Measurements from ENCODE around the gene CAMSAP1.

The CAMSAP1 gene

DNA sequence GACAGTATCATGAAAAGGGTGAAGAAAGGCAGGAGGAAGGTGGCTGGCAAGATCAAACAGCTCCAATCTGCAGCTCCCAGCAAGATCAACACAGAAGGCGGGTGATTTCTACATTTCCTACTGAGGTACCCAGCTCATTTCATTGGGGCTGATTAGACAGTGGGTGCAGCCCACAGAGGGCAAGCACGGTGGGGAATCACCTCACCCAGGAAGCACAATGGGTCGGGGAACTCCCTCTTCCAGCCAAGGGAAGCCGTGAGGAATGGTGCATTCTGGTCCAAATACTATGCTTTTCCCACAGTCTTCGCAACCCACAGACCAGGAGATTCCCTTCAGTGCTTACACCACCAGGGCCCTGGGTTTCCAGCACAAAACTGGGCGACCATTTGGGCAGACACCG, 66.8 kb downstream of the CAMSAP1 start:
- DNase-seq (ENCODE audit: low read depth in 3 of 3), result no peak

DNA sequence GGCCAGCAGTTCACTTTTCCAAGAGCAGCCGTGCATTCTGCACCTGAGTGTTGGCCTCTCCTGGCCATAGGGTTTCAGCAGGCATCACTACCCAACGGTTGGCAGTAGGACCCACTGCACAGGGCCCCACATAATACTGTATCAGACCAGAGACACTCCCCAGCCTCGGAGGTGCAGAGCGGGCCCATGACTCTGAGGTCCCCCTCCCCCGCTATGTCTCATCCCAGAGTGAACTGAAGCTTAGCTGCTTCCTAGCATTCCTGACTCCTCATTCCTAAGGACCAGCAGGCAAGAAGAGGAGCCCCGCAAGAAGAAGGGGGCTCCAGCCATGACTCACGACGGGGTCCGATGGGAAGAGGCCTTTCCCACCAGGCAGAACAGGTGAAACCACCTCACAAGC, 67.2 kb downstream of the CAMSAP1 start:
- no peak for DNase-seq (ENCODE audit: low read depth in 3 of 3)

DNA sequence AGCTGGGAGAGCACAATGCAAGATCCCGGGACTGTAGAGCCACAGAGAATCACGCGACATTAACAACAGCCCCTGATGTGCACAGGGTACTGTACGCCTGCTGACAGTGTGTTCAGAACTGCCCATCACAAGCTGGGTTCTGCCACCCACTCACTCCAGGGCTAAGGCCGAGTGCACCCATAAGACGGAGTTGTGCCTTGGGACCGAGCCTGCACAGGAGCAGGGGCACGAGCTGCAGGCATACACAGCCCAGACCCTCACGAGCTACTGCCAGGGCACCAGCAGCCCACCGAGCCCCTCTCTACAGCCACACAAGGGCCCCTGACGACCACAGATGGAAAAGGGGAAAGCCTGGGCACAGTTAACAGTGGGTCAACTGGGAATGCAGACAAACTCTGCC, 67.8 kb downstream of the CAMSAP1 start:
- no peak for DNase-seq (ENCODE audit: low read depth in 3 of 3)

DNA sequence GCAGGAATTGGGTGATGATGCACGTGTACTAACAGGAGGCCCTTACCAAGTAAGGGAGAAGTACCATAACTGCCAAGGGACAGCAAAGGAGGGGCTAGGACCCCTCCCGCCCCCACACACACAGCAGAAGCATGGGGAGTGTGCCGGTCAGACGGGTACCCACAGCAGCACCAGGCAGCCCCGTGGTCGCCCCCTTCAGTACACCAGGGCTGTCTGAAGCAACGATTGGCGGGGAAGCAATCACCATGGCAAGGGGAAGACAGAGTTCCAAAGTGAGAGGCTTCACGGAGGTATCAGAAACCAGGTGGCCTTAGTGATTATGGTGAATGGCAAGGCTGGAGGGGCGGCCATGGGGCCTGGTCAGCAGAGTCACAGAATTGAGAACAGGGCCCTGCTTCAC, 72.2 kb downstream of the CAMSAP1 start:
- no peak for DNase-seq (ENCODE audit: low read depth in 3 of 3)

DNA sequence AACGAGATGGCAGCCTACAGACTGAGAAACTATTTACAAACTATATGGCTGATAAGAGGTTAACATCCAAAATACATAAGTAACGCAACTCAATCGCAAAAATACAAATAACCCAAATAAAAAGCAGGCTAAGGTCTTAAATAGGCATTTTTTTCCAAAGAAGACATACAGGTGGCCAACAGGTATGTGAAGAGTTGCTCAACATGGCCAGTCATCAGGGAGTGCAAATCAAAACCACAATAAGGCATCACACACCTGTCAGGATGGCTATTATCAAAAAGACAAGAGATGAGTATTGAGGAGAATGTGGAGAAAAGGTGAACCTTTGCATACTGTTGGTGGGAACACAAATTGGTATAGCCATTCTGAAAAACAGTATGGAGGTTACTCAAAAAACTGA, 73.5 kb downstream of the CAMSAP1 start:
- no peak for DNase-seq (ENCODE audit: low read depth in 3 of 3)

DNA sequence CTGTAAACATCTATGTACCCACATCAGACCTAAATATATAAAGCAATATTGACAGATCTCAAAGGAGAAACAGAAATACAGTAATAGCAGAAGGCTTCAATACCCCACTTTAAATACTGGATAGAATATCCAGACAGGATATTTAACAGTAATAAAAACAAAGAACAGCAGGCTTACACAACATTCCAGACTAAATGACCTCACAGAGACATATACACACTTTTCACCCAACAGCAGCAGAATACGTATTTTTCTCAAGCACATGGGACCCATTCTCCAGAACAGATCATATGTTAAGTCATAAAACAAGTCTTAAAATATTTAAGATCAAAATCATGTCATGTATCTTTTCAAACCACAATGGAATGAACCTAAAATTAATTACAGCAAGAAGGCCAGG, 76.8 kb downstream of the CAMSAP1 start:
- DNase-seq (ENCODE audit: low read depth in 3 of 3), result no peak

DNA sequence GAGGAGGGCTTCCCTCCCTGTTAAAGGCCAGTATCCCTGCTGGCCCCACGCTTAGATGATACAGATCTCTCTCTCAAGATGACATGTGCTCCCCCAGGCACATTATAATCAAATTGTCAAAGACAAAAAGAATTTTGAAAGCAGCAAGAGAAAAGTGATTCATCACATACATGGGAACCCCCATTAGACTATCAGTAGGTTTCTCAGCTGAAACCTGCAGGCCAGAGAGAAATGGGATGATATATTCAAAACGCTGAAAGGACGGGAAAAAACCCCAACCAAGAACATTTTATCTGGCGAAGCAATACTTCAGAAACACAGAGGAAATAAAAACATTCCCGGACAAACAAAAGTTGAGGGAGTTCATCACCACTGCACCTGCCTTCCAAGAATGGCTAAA, 78.7 kb downstream of the CAMSAP1 start:
- DNase-seq (ENCODE audit: low read depth in 3 of 3), result no peak

DNA sequence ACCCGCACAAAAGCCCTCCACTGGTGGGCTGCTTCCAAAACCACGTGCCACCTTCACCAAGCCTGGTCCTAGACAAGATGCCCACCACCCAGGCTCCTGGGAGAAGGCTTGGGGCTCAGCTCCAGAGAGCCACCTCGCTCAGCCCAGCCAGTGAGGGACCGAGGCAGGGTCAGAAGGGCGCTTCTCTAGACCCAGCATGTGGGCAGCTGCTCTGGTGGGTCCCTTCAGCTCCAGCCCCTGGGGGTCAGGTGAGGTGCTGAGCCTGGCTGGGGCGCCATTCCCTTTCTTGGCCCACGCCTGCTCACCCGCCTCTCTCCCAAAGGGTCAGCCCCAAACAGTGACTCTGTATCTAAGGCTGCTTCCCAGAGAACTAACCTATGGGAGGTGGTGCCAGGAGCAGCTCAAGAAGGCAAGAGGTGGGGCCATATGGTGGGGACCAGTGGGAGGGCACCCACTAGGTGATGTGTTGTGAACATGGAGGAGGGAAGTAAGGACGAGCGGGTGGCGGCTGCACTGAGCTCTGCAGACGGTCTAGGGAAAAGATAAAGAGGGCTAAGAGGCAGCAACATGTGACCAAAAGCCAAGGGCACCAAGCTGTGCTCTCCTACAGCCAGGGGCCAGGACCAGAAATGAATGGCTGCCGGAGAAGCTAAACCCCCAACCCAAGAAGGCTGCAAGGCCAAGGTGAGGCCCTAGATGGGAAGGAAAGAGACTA, 79.3 kb downstream of the CAMSAP1 start:
- no peak for DNase-seq (ENCODE audit: low read depth in 3 of 3)

DNA sequence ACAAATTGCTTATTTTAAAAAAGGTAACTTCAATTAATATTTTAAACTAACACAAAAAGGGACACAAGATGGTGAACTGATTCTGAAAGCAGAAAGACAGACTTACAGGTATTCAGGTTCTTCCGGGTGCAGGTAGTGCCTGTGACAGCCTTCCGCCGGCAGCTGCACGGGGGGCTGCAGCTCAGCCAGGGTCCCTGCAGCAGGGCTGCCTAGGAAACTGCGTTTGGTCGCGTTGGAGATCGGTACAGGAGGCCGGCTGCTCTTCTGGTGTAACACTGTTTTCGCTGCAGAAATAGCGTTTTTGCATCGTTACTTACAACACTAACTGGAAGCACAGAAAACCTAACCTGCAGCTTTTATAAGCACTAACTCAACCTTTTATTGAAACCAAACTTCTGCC, 80.0 kb downstream of the CAMSAP1 start:
- DNase-seq (ENCODE audit: low read depth in 3 of 3), result no peak

DNA sequence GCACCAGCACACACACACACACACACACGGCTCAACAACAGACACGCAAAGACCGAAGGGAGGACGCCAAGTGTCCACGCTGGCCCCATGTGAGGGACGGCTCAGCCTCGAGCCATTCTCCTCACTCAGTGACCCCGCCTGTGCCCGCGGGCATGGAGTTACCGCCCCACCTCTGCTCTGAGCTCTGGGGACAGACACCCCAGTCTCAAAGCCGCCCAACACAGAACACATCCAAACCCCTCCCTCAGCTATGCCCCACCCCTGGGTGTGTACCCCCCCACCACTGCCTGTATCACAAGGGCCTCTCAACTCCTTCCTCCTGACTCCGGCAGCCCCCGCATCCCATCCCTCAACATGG, 81.2 kb downstream of the CAMSAP1 start:
- no peak for DNase-seq (ENCODE audit: low read depth in 3 of 3)

DNA sequence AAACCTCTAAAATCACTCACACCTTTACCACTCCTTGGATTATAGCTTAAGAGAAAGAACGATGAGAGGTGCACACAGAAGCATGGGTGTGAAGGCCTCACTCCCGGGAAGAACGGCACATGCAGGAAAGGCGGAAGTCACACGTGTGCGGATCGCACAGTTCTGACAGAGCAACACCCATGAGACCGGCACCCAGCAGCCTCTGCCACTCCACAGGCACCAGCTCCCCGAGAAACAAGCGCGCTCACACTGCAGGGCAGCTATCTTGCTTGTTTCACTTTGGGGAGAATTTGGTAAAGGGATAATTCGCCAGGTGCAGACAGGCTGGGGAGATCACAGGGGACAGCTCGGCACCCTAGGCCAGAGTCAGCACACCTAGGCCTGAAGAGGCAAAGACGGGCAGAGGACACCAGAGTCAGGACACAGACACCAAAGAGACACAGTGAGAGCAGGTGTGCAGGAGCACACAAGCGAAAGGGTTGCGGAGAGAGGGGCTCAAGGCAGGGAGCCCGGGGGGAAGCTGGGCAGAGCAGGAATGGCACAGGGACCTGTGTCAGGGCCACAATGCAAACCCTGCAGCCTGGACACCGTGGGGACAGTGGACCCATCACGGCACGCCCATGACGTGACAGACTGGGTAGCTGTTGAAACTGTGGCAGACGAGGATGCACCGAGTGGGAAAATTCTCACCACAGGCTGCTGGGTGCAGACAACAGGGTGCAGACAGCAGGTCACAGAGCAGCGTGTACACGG, 81.7 kb downstream of the CAMSAP1 start:
- DNase-seq (ENCODE audit: low read depth in 3 of 3), result no peak

DNA sequence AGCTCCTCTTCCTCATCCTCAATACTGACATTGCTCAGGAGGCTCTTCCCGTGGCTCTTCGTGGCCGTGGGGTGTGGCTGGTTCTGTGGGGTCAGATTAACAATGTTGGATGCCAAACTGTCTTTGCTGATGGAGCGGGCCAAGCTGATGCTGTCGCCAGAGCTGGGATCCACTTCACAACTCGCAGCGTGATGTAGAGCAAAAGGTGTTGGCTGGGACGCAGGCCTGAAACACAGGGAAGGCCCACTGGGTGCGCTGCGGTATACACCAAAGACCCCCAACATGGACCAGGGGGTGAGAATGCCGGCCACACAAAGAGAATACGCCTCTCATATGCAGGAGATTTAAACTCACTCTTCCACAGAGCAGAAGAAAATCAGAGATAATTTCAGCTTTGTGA, 84.3 kb downstream of the CAMSAP1 start:
- no peak for DNase-seq (ENCODE audit: low read depth in 3 of 3)

DNA sequence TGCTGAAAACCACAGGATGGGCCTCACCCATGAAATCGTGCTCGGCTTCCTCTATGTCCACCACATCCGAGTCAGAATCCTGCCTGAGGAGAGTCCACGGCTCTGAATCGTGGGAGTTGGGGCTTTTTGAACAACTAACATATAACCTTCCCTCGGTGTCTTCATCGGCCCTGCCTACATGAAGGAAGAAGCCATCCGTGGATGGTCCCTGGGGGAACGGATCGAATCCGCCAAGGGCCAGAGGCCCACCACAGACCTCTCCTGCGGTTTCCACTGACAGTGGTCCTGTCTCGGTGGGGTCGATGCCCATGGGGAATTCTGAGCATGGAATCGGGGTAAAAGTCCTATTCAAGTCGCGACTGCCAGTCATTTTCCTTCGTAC, 85.0 kb downstream of the CAMSAP1 start:
- DNase-seq (ENCODE audit: low read depth in 3 of 3), result no peak

DNA sequence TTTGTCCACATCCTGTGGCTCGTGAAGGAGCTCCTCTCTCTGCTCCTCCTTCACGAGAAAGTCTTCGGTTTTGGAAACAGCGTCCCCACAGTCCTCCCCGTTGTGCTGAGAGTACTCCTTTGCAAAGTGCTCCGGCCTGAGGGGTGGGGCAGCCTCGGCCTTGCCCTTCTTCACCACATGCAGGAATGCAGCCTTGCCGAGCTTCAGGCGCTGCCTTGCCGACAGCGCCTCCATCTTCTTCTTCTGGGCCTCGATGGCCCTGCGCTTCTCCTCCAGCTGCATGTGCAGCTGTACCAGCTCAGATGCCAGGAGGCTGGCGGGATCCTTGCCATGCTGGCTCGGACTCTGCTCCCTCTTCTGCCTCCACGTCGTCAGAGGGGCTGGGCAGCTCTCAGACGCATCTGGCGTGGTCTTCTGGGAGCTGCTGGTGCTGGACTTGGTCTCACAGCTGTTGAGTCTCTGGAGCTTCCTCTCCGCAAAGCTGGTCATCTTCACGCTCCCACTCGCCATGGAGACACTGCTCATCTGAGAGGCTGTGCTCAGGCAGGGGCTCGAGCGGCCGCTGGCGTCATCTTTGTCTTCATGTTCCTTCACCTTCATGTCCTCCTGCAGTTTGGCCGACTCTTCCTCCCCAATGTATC, 85.5 kb downstream of the CAMSAP1 start:
- DNase-seq (ENCODE audit: low read depth in 3 of 3), result no peak

DNA sequence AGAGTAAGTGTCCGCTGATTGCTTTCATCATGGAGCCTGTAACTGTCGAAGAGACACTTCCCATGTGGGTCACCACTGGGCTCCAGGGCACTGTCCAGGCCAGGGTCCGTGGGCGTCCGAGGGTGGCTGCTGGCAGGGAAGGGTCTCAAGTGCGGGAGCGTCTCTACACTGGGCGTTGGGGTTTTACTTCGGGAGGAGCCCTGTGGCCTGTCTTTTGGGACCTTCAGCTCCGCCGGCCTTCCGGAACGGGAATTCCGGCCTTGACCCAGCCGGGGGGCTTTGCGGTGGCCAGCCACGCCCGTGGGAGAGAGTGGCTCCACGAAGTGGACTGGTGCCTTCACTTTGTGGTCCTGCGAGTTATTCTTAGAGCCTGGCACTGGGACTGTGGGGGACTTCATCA, 86.2 kb downstream of the CAMSAP1 start:
- DNase-seq (ENCODE audit: low read depth in 3 of 3), result no peak

DNA sequence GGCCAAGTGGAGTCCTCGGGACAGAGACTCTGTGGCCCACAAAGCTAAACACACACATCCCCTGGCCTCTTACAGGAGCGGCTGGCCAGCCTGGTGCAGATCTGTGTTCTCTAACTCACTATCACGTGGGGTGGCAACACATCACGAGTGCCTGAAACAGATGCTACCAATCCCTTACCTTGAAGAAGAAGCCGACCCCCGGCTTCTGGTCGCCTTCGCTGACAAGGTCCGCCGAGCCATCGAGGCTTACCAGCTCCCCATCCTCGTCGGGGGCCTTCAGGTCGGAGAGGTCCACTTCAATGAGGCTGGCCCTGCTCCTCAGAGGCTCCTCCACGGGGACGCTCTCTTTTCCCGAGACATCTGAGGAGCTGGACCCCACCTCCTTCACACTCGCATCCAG, 86.7 kb downstream of the CAMSAP1 start:
- no peak for DNase-seq (ENCODE audit: low read depth in 3 of 3)

DNA sequence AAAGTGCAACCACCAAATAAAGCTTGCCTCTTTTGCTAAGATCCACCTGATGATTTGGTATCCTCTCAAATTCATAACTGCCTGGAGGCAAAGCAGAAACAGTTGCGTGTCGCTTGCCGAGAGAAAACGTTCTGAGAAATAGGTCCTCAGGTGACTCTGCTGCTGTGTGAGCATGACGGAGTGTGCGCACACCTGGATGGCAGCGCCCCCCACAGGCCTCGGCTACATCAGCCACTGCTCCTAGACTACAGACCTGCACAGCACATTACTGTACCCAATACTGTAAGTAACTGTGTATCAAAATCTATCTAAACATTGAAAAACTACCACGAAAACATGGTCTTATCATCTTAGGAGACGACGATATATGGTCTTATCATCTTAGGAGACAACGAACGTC, 87.4 kb downstream of the CAMSAP1 start:
- DNase-seq (ENCODE audit: low read depth in 3 of 3), result no peak

DNA sequence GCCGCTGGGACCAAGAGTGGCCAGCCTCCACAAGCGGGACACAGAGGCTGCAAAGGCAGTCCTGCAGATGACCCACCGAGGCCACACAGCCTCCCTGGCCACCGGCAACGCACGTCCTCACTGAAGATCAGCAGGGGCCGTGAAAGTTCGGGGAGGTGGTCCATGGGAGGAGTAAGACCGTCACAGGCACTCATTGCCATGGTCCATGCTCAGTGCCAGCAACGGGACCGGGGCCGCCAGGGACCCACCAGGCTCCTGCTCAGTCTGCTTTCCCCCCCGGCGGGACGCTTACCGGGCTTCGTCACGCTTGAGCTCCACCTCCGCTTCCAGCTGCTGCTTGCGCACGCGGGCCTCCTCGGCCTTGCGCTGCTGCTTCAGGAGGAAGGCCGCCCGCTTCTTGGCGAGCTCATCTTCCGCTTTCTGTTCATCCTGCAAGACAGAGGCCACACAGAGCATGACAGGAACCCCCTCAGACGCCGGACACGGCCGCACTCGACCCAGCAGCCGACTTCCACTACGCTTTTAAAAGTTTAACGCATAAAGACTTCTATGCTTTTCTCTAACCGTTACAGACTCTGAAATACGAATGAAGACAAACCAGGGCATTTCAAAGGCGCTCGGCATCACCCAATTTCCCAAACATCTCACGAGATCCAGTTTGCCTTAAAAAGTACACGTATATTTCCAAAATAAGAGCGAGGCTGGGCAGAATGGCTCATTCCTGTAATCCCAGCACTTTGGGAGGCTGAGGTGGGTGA, 88.4 kb downstream of the CAMSAP1 start:
- no peak for DNase-seq (ENCODE audit: low read depth in 3 of 3)

DNA sequence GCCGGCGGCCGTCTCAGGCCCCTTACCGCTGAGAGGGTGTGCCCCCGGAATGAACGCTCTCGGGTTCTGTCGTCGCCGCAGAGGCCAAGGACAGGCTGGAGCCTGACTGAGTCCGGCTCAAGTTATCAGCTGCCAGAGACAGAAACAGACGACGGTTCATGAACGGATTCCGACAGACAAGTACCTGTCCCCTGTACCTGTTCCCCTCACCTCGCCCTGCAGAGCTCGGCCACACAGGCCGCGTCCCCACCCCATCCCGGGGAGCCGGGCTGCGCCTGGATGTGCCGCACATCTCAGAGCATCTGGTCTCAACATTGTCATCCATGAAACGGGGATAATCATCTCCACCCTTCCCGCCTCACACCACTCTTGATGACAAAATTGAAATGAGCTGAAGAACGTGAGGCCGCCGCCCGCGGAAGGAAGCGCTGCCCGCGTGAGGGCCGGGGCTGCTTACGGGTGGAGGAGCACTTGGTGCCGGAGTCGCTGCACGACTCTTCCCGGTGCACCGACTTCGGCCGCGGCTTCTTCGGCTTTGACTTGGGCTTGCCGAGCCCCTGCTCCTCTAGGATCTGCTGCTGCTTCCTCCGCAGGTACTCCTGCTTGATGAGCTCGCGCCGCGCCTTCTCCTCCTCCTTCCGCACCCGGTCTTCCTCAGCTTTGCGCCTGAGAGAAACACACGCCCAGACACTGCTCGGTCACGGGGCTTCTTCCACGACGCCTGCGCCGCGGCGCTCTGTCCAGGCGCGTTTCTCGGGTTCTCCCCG, 89.2 kb downstream of the CAMSAP1 start:
- DNase-seq (ENCODE audit: low read depth in 3 of 3), result no peak

DNA sequence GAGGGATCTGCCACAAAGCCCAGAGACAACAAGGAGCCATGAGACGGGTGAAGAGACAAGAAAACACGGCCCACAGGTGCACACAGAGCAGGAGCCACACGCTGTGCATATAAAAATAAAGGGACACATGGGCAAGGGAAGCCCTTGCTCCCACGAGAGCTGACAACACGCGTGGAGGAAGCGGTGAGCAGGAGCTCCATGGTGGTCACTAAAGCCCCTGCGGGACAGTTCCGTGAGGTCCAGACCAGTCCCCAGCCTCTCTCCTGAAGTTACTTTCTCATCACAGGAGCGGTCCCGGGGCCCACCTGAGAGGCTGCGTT, 90.7 kb downstream of the CAMSAP1 start:
- DNase-seq (ENCODE audit: low read depth in 3 of 3), result no peak

DNA sequence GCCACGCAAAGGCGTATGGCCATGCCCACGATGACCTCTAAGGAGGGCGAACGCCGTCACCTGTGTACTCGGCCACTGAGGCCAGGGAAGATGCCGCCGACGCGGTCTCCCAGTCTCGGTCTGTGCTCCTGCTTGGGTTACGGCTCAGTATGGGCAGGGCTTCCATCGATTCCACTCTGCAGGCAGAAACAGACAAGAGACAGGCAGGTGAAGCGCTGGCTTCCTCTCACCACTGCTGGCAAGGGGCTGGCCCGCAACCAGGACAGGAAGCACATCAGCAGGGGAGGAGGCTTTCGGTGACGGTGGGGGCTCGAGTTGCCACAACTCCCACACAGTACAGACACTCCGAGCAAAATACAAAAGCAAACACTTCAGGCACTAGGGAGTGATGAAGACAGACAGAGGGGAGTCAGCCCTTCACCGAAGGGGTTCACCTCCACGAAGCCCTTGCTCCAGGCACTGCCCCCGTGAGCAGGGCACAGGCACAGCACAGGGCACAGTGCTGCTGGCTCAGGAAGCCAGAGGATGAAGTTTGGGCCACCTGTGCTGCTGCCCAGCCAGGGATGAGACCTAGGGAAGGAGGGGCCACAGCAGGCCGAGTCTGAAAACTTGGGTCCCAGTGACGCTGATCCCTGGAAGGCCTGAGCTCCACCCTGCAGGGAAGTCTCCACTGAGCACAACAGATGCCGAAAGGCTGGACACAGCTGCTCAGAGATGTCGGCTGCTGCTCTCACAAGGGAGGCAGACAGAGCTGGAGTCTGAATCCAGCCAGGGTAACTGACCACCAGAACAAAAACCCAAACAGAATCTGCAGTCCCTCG, 91.3 kb downstream of the CAMSAP1 start:
- DNase-seq (ENCODE audit: low read depth in 3 of 3), result no peak

All from stimulated activated CD4-positive, alpha-beta T cell treated with anti-CD3 and anti-CD28 coated beads, TNF-alpha, amount 100 ng/mL, for 4 hours (primary cell).